Panc1 (cell line): ENCODE results near the gene TBX1. TPM values are rescaled to one million over a fixed set of nuclear protein-coding genes. Genes with fewer than 3 reads are reported as not detected.

Experiments
- ATAC-seq: fragments of 200-7000 bp; cut with Tn5 transposase; 2 replicates; pipeline ENCODE4 v1.9.1; 2020; ENCODE audit warnings: mild to moderate bottlenecking, moderate library complexity
- BruUV-seq: library from RNA; stranded (reverse); fragments of 400-500 nt; replicated peaks from 2 replicates; lab custom pipeline; 2021; lab: Mats Ljungman, UMichigan
- CTCF ChIA-PET: fragments of 300-600 bp; sonication (Branson Sonifier 250); formaldehyde crosslinking; loops from one replicate; lab custom pipeline; 2022; ENCODE audit warnings: antibody characterized with exemption; lab: Charles Lee
- POLR2A ChIA-PET: fragments of 300-600 bp; sonication (Branson Sonifier 250); formaldehyde crosslinking; loops from one replicate; lab custom pipeline; 2022; ENCODE audit warnings: antibody characterized with exemption; lab: Charles Lee
- DNase-seq: peaks from one replicate; pipeline ENCODE4 v3.0.0-alpha.2; 2010; ENCODE audit warnings: low read depth, low spot score
- H3K27ac ChIP-seq: 2 replicates; pipeline ENCODE4 v1.5.1; 2011; ENCODE audit warnings: mild to moderate bottlenecking, low read length, inconsistent platforms
- H3K27me3 ChIP-seq: fragments of 200-500 bp; sonication (Bioruptor generic); 2 replicates; pipeline ENCODE4 v1.6.0; 2014; ENCODE audit warnings: low read length, inconsistent platforms; ENCODE audit not compliant: control insufficient read depth, insufficient read depth
- H3K36me3 ChIP-seq: fragments of 200-500 bp; sonication (Bioruptor generic); 2 replicates; pipeline ENCODE4 v1.5.1; 2014; ENCODE audit warnings: inconsistent platforms, mild to moderate bottlenecking, low read length, moderate library complexity; ENCODE audit not compliant: control insufficient read depth, insufficient read depth
- H3K4me1 ChIP-seq: 2 replicates; pipeline ENCODE4 v1.5.1; 2011; ENCODE audit warnings: inconsistent platforms, mild to moderate bottlenecking, low read length, moderate library complexity; ENCODE audit not compliant: control insufficient read depth, insufficient read depth
- H3K4me3 ChIP-seq, 2 experiments: 2 replicates each; pipeline ENCODE4 v1.5.1; 2011 to 2012; ENCODE audit warnings: low read depth in 2 of 2, low read length in 2 of 2, mild to moderate bottlenecking in 2 of 2, inconsistent platforms in 1 of 2, moderate library complexity in 1 of 2
- H3K9me3 ChIP-seq: fragments of 200-500 bp; sonication (Bioruptor generic); 2 replicates; pipeline ENCODE4 v1.5.1; 2014; ENCODE audit warnings: low read depth, mild to moderate bottlenecking, inconsistent platforms, low read length, moderate library complexity; ENCODE audit not compliant: control insufficient read depth, insufficient read depth
- POLR2AphosphoS5 ChIP-seq: IDR thresholded peaks from 2 replicates; pipeline ENCODE4 v1.6.1; 2012; ENCODE audit warnings: mild to moderate bottlenecking, low read depth, low read length, moderate library complexity
- SIN3A ChIP-seq: IDR thresholded peaks from 2 replicates; pipeline ENCODE4 v1.6.1; 2012; ENCODE audit warnings: low read depth, mild to moderate bottlenecking, low read length, moderate library complexity, borderline replicate concordance; ENCODE audit not compliant: insufficient read depth
- TCF7L2 ChIP-seq: IDR thresholded peaks from 2 replicates; pipeline ENCODE4 v1.6.1; 2011; ENCODE audit warnings: mild to moderate bottlenecking, low read depth, low read length, inconsistent platforms
- in situ Hi-C: cut with HindIII; loops from 2 replicates; pipeline ENCODE4 v1.10.0; 2016; ENCODE audit warnings: low sequenced_read_pairs, low pct_unique_long_range_greater_than_20kb
- intact Hi-C: fragments of 100-400 bp; cut with micrococcal nuclease; formaldehyde crosslinking; loops from one replicate; pipeline ENCODE4 v1.10.0; 2022; ENCODE audit not compliant: unreplicated experiment
- total RNA-seq: library from RNA; stranded (reverse); gene quantifications from one replicate; pipeline ENCODE4 v1.2.1, GENCODE V29; 2021; ENCODE audit not compliant: unreplicated experiment
- TF ChIP-seq, protein P1 (sequence below): fragments of 450-650 bp; IDR thresholded peaks from 2 replicates; pipeline ENCODE4 v1.5.1; 2017; ENCODE audit warnings: mild to moderate bottlenecking
- TF ChIP-seq, protein P2 (sequence below), 2 experiments: IDR thresholded peaks; 2 replicates each; pipeline ENCODE4 v1.6.1; 2011 to 2012; ENCODE audit warnings: low read depth in 2 of 2, control low read depth in 1 of 2, low read length in 1 of 2, mild to moderate bottlenecking in 1 of 2, moderate library complexity in 1 of 2; ENCODE audit not compliant: insufficient read depth in 1 of 2

The TBX1 gene
- total RNA-seq, 1 experiment from 2014 or later: 91.7 TPM

GRCh38 chr22:19793161-19793560 is 32.6 kb downstream of the TBX1 start:
- H3K27me3 ChIP-seq: no peaks in the 10 kb centered on the region
- no peaks in the 10 kb centered on the region for H3K9me3 ChIP-seq
- no peaks in the 10 kb centered on the region for H3K36me3 ChIP-seq
- intact Hi-C loops (no loop called here), in situ Hi-C loops (no loop called here)
- no peaks in the 10 kb centered on the region for H3K4me1 ChIP-seq
- H3K27ac ChIP-seq: no peak overlapping the region
- no peak for ATAC-seq
- ChIA-PET CTCF (no interaction called here), POLR2A (no interaction called here)
- no peak for DNase-seq
- H3K4me3 ChIP-seq: no peak overlapping the region
- TF ChIP-seq POLR2AphosphoS5: no peak
- TF ChIP-seq, protein P1, sequence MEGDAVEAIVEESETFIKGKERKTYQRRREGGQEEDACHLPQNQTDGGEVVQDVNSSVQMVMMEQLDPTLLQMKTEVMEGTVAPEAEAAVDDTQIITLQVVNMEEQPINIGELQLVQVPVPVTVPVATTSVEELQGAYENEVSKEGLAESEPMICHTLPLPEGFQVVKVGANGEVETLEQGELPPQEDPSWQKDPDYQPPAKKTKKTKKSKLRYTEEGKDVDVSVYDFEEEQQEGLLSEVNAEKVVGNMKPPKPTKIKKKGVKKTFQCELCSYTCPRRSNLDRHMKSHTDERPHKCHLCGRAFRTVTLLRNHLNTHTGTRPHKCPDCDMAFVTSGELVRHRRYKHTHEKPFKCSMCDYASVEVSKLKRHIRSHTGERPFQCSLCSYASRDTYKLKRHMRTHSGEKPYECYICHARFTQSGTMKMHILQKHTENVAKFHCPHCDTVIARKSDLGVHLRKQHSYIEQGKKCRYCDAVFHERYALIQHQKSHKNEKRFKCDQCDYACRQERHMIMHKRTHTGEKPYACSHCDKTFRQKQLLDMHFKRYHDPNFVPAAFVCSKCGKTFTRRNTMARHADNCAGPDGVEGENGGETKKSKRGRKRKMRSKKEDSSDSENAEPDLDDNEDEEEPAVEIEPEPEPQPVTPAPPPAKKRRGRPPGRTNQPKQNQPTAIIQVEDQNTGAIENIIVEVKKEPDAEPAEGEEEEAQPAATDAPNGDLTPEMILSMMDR: no peak
- TF ChIP-seq TCF7L2: no peak
- TF ChIP-seq, protein P2, sequence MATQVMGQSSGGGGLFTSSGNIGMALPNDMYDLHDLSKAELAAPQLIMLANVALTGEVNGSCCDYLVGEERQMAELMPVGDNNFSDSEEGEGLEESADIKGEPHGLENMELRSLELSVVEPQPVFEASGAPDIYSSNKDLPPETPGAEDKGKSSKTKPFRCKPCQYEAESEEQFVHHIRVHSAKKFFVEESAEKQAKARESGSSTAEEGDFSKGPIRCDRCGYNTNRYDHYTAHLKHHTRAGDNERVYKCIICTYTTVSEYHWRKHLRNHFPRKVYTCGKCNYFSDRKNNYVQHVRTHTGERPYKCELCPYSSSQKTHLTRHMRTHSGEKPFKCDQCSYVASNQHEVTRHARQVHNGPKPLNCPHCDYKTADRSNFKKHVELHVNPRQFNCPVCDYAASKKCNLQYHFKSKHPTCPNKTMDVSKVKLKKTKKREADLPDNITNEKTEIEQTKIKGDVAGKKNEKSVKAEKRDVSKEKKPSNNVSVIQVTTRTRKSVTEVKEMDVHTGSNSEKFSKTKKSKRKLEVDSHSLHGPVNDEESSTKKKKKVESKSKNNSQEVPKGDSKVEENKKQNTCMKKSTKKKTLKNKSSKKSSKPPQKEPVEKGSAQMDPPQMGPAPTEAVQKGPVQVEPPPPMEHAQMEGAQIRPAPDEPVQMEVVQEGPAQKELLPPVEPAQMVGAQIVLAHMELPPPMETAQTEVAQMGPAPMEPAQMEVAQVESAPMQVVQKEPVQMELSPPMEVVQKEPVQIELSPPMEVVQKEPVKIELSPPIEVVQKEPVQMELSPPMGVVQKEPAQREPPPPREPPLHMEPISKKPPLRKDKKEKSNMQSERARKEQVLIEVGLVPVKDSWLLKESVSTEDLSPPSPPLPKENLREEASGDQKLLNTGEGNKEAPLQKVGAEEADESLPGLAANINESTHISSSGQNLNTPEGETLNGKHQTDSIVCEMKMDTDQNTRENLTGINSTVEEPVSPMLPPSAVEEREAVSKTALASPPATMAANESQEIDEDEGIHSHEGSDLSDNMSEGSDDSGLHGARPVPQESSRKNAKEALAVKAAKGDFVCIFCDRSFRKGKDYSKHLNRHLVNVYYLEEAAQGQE (IDR thresholded peaks at IDR 0.05; ENCODE audit: insufficient read depth in 1 of 2, low read depth in 2 of 2, low read length in 1 of 2): no peak
- no TSS peak for BruUV-seq

DNA sequence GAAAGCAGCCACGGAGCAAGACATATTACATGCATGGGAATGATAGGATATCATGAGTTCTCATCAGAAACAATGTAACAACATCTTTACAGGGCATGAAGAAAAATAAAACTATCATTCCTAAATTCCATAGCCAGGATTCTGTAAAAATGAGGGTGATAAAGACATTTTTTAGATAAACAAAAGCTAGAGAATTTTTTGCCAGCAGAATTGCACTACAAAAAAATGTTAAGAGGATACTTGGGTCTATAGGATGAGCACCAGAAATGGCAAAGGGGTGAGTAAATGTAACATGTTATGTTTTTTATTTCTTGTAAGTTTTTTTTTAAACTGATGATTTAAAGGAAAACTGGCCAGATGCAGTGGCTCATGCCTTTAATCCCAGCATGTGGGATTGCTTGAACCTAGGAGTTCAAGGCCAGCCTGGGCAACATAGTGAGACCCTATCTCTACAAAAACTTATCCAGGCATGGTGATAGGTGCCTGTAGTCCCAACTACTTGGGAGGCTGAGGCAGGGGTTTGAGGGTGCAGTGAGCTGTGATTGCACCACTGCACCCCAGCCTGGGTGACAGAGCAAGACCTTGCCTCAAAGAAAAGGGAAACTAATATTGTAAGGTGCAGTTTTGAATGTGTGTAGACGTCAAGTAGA is 33.2 kb downstream of the TBX1 start:
- BruUV-seq: no TSS peak
- CTCF ChIA-PET: no interaction called here
- H3K4me1 ChIP-seq: no peaks in the 10 kb centered on the region
- H3K27me3 ChIP-seq: no peaks in the 10 kb centered on the region
- no peaks in the 10 kb centered on the region for H3K36me3 ChIP-seq
- H3K27ac ChIP-seq: no peak overlapping the region
- TF ChIP-seq POLR2AphosphoS5 (no peak), TCF7L2 (no peak), SIN3A (no peak)
- TF ChIP-seq, protein P2 (IDR thresholded peaks at IDR 0.05; ENCODE audit: insufficient read depth in 1 of 2, low read depth in 2 of 2, low read length in 1 of 2): no peak
- TF ChIP-seq, protein P1: no peak
- POLR2A ChIA-PET: no interaction called here
- in situ Hi-C loops: no loop called here
- no peak for DNase-seq
- H3K9me3 ChIP-seq: no peaks in the 10 kb centered on the region
- intact Hi-C loops: no loop called here
- no peak for ATAC-seq
- H3K4me3 ChIP-seq: no peak overlapping the region
